CD14-positive monocyte (primary cell): ENCODE results near the gene GALNT10. TPM values are rescaled to one million over a fixed set of nuclear protein-coding genes. Genes with fewer than 3 reads are reported as not detected.

Experiments
- DNase-seq, 3 donors: peaks; one replicate each; pipeline ENCODE4 v3.0.0-alpha.2; 2011 to 2022
- H2AFZ ChIP-seq: 2 replicates; pipeline ENCODE4 v1.6.0; 2012; ENCODE audit warnings: mild to moderate bottlenecking, low read depth, low read length, inconsistent platforms; ENCODE audit not compliant: insufficient read depth, poor library complexity, severe bottlenecking
- H3K27ac ChIP-seq, 2 donors: 1 replicate in 1 of 2; 2 replicates in 1 of 2; pipeline ENCODE4 v1.5.1; 2012 to 2013; ENCODE audit warnings: low read length in 2 of 2, control low read depth in 1 of 2, inconsistent platforms in 1 of 2, low read depth in 1 of 2, mild to moderate bottlenecking in 1 of 2
- H3K27me3 ChIP-seq, 2 donors: one replicate each; pipeline versions ENCODE4 v1.6.0 to v1.6.1; 2011 to 2013; ENCODE audit warnings: low read length in 2 of 2; ENCODE audit not compliant: control insufficient read depth in 2 of 2, insufficient read depth in 2 of 2
- H3K36me3 ChIP-seq, 2 donors: replicated peaks in 1 of 2; 1 replicate in 1 of 2; 2 replicates in 1 of 2; pipeline versions ENCODE4 v1.5.1 to v1.6.1; 2012 to 2013; ENCODE audit warnings: low read length in 2 of 2, control low read depth in 1 of 2, inconsistent platforms in 1 of 2, mild to moderate bottlenecking in 1 of 2; ENCODE audit not compliant: insufficient read depth in 2 of 2, control insufficient read depth in 1 of 2
- H3K4me1 ChIP-seq, 2 donors: 1 replicate in 1 of 2; 2 replicates in 1 of 2; pipeline versions ENCODE4 v1.5.1 to v1.6.1; 2012 to 2013; ENCODE audit warnings: low read length in 2 of 2, control low read depth in 1 of 2, inconsistent platforms in 1 of 2, mild to moderate bottlenecking in 1 of 2, moderate library complexity in 1 of 2; ENCODE audit not compliant: insufficient read depth in 2 of 2, control insufficient read depth in 1 of 2
- H3K4me2 ChIP-seq: replicated peaks from 2 replicates; pipeline ENCODE3; 2012; ENCODE audit warnings: low read length, moderate library complexity, mild to moderate bottlenecking; ENCODE audit not compliant: poor library complexity, severe bottlenecking; ENCODE audit errors: extremely low read depth
- H3K4me3 ChIP-seq, 3 experiments: fragments of 200-600 bp in 1 of 3; sonication (generic) in 1 of 3; replicated peaks in 1 of 3; 1 replicate in 2 of 3; 2 replicates in 1 of 3; pipeline ENCODE4 v1.5.1; 2011 to 2013; ENCODE audit warnings: low read length in 3 of 3, mild to moderate bottlenecking in 3 of 3, control low read depth in 2 of 3, low read depth in 2 of 3, inconsistent platforms in 1 of 3, moderate library complexity in 1 of 3
- H3K79me2 ChIP-seq: 2 replicates; pipeline ENCODE4 v1.6.0; 2012; ENCODE audit warnings: mild to moderate bottlenecking, control low read depth, inconsistent platforms, low read length, moderate library complexity; ENCODE audit not compliant: insufficient read depth
- H3K9ac ChIP-seq: 2 replicates; pipeline ENCODE4 v1.6.0; 2017; ENCODE audit warnings: low read length, mild to moderate bottlenecking; ENCODE audit not compliant: insufficient read depth, poor library complexity, severe bottlenecking
- H3K9me3 ChIP-seq, 2 donors: replicated peaks in 1 of 2; 1 replicate in 1 of 2; 2 replicates in 1 of 2; pipeline versions ENCODE4 v1.5.1 to v1.6.1; 2012 to 2013; ENCODE audit warnings: low read length in 2 of 2, control low read depth in 1 of 2; ENCODE audit not compliant: control insufficient read depth in 1 of 2, insufficient read depth in 1 of 2
- H4K20me1 ChIP-seq: 2 replicates; pipeline ENCODE4 v1.6.0; 2012; ENCODE audit warnings: mild to moderate bottlenecking, low read length, control low read depth, moderate library complexity; ENCODE audit not compliant: insufficient read depth
- H3K27ac Mint-ChIP-seq, 7 donors: one replicate each; pipeline ENCODE4 v1.8.0; 2020; ENCODE audit warnings: mild to moderate bottlenecking in 7 of 7, mixed read lengths in 7 of 7, moderate library complexity in 6 of 7, inconsistent platforms in 2 of 7
- H3K27me3 Mint-ChIP-seq, 3 donors: one replicate each; pipeline ENCODE4 v1.8.0; 2021 to 2022; ENCODE audit warnings: low read depth in 3 of 3, mild to moderate bottlenecking in 3 of 3, mixed read lengths in 3 of 3, moderate library complexity in 3 of 3, inconsistent platforms in 1 of 3
- H3K36me3 Mint-ChIP-seq, 2 donors: one replicate each; pipeline ENCODE4 v1.8.0; 2020; ENCODE audit warnings: mixed read lengths in 2 of 2, inconsistent platforms in 1 of 2, mild to moderate bottlenecking in 1 of 2
- H3K4me1 Mint-ChIP-seq: one replicate; pipeline ENCODE4 v1.8.0; 2020; ENCODE audit warnings: mild to moderate bottlenecking, mixed read lengths
- H3K4me3 Mint-ChIP-seq, 2 donors: one replicate each; pipeline ENCODE4 v1.8.0; 2020; ENCODE audit warnings: mild to moderate bottlenecking in 2 of 2, mixed read lengths in 2 of 2, moderate library complexity in 1 of 2
- H3K9me3 Mint-ChIP-seq, 7 donors: one replicate each; pipeline ENCODE4 v1.8.0; 2020 to 2022; ENCODE audit warnings: mixed read lengths in 7 of 7, mild to moderate bottlenecking in 6 of 7, moderate library complexity in 6 of 7, inconsistent platforms in 2 of 7
- WGBS: methylation state at CpG from one replicate; pipeline ENCODE4 v1.1.5; 2013; ENCODE audit warnings: missing lambda C conversion rate; ENCODE audit not compliant: insufficient coverage; 5-methylcytosine and 5-hydroxymethylcytosine counted together
- intact Hi-C, 2 donors: fragments of 100-400 bp; cut with micrococcal nuclease; formaldehyde crosslinking; loops; one replicate each; pipeline versions ENCODE4 v1.15.0 to v1.15.1; 2023
- polyA plus RNA-seq, 3 donors: library from polyadenylated mRNA; depleted of rRNA in 1 of 3; unstranded in 2 of 3; stranded (reverse) in 1 of 3; fragments of 300-500 nt in 2 of 3; fragments of >200 nt in 1 of 3; fragmentation: Illumina TruSeq in 2 of 3; gene quantifications; 1 replicate in 2 of 3; 2 replicates in 1 of 3; pipeline ENCODE4 v1.2.3, GENCODE V29; 2012 to 2021
- TF ChIP-seq, protein P1 (sequence below): fragments of 200-600 bp; IDR thresholded peaks from one replicate; pipeline ENCODE4 v1.8.0; 2022; ENCODE audit warnings: antibody characterized with exemption, mild to moderate bottlenecking

The GALNT10 gene
- polyA plus RNA-seq, 3 donors: 6.2 to 11.6 (median 7.3) TPM

DNA sequence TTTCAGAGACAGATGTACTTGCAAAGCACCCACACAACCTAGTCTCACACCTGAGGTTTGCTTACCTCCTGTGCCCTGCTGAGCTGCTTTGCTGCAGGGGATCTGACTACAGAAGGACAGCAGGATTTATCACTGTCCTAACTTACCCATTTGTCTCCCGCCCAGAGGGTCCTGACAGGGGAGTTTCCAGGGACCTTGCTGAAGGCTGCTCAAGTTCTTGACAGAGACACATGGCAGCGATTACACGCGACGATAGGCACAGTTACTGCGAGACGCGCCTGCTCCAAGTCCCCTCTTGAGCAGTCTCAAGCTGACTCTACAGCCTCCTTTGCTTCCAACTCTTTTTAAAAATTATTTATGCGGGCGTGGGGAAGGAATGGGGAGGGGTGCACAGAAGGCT, 24.6 kb upstream of the GALNT10 start:
- Histone ChIP-seq H2AFZ (no peak overlapping the region), H3K36me3 (no peaks in the 10 kb centered on the region), H3K4me2 (no peak overlapping the region), H3K27ac (no peak overlapping the region), H3K27me3 (peaks cover 3 to 5% of the 10 kb centered on the region in 2 donors), H3K4me3 (no peak overlapping the region), H3K9me3 (no peaks in the 10 kb centered on the region), H3K4me1 (no peaks in the 10 kb centered on the region), H3K79me2 (no peaks in the 10 kb centered on the region), H4K20me1 (no peaks in the 10 kb centered on the region), H3K9ac (no peak overlapping the region)
- intact Hi-C loops: no loop called here
- Mint-ChIP-seq H3K4me3 (no peak overlapping the region), H3K27ac (no peak overlapping the region), H3K4me1 (no peaks in the 10 kb centered on the region), H3K9me3 (peaks cover 0 to 4% (median 0%) of the 10 kb centered on the region in 7 donors), H3K27me3 (peaks cover 8 to 30% (median 17%) of the 10 kb centered on the region in 3 donors), H3K36me3 (no peaks in the 10 kb centered on the region)
- WGBS: 34% methylated on average over 9 of the region's 10 CpGs
- TF ChIP-seq, protein P1, sequence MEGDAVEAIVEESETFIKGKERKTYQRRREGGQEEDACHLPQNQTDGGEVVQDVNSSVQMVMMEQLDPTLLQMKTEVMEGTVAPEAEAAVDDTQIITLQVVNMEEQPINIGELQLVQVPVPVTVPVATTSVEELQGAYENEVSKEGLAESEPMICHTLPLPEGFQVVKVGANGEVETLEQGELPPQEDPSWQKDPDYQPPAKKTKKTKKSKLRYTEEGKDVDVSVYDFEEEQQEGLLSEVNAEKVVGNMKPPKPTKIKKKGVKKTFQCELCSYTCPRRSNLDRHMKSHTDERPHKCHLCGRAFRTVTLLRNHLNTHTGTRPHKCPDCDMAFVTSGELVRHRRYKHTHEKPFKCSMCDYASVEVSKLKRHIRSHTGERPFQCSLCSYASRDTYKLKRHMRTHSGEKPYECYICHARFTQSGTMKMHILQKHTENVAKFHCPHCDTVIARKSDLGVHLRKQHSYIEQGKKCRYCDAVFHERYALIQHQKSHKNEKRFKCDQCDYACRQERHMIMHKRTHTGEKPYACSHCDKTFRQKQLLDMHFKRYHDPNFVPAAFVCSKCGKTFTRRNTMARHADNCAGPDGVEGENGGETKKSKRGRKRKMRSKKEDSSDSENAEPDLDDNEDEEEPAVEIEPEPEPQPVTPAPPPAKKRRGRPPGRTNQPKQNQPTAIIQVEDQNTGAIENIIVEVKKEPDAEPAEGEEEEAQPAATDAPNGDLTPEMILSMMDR: no peak
- DNase-seq: no peak

DNA sequence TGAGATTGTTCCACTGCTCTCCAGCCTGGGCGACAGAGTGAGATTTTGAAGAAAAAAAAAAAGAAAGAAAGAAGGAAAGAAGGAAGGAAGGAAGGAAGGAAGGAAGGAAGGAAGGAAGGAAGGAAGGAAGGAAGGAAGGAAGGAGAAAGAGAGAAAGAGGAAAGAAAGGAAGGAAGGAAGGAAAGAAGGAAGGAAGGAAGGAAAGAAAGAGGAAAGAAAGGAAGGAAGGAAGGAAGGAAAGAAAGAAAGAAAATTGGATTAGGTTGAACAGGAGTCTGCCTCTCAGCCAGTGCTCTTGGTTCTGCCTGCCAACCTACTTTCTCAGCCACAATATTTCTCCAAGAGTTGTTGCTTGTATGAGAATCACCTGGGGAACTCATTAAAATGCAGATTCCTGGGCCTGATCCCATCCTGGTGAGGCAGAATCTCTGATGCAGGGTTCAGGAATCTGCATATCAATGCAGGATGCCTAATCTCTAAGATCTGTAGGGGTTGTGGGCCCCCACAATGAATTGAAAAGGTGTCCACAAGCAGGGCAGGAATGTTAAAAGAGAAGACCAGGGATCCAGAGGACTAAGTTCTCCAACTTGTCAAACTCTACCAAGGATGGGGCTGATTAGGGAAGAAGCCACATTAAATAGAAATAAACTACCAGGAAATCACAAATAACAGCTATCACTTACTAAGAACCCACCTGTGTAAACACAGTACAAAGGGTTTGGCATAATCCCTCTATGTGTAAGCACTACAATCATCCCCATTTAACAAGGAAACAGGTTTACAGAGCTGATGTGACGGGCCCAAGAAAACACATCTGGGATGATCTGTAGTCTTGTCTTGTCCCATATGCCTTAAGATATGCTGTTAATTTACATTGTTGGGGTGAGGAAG, 23.4 kb upstream of the GALNT10 start:
- Histone ChIP-seq H4K20me1 (no peaks in the 10 kb centered on the region), H3K9ac (no peak overlapping the region), H3K4me3 (no peak overlapping the region), H3K79me2 (no peaks in the 10 kb centered on the region), H3K4me2 (no peak overlapping the region), H3K36me3 (no peaks in the 10 kb centered on the region), H2AFZ (no peak overlapping the region), H3K27ac (no peak overlapping the region), H3K9me3 (no peaks in the 10 kb centered on the region), H3K4me1 (no peaks in the 10 kb centered on the region), H3K27me3 (peaks cover 3 to 5% of the 10 kb centered on the region in 2 donors)
- TF ChIP-seq, protein P1: no peak
- Mint-ChIP-seq H3K36me3 (no peaks in the 10 kb centered on the region), H3K4me1 (no peaks in the 10 kb centered on the region), H3K4me3 (no peak overlapping the region), H3K27ac (no peak overlapping the region), H3K9me3 (peaks cover 0 to 5% (median 0%) of the 10 kb centered on the region in 7 donors), H3K27me3 (peaks cover 8 to 21% (median 17%) of the 10 kb centered on the region in 3 donors)
- no peak for DNase-seq
- 78% methylated on average over 2 of the region's 2 CpGs for WGBS
- intact Hi-C loops: no loop called here
